NOMO-1 (cell line): ENCODE measurements around the gene ANKS6.
A peak's percentile ranks its signal among the peaks of the same experiment; 100 is the strongest.

ENCODE experiments used
- DNase-seq, 2 experiments: peaks; one replicate each; lab custom pipeline; 2025; ENCODE audit not compliant: unreplicated experiment in 2 of 2; lab: John Stamatoyannopoulos, UW

Gene ANKS6

GRCh38 chr9:98818764-98819163 is 22.4 kb upstream of the ANKS6 start:
- no peak for DNase-seq

DNA sequence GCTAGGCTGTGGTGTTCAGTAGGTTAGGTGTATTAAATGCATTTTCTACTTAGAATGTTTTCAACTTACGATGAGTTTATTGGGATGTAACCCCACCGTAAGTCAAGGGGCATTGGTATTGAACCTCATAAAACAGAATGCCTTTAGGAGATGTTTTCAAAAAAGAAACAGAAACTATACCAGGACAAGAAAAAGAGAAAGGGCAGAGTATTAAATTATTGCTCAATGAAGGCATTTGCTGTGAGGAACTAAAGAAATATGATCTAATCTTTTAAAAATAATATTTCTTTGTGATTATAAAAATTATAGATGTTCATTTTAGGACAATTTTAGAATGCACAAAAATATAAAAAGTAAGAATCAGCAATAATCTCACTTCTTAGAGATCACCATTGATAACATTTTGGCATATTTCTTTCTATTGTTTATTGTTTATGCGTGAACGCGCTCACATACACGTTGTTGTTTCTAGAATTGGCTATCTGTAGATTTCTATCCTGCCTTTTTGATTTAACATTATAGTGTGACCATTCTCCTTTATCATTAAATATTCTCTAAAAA is 19.1 kb upstream of the ANKS6 start:
- DNase-seq, result peak in 1 of 2 experiments; percentile 16

GRCh38 chr9:98811051-98811650 is 14.8 kb upstream of the ANKS6 start:
- no peak for DNase-seq

GRCh38 chr9:98810102-98810842 is 13.9 kb upstream of the ANKS6 start:
- DNase-seq, result no peak

DNA sequence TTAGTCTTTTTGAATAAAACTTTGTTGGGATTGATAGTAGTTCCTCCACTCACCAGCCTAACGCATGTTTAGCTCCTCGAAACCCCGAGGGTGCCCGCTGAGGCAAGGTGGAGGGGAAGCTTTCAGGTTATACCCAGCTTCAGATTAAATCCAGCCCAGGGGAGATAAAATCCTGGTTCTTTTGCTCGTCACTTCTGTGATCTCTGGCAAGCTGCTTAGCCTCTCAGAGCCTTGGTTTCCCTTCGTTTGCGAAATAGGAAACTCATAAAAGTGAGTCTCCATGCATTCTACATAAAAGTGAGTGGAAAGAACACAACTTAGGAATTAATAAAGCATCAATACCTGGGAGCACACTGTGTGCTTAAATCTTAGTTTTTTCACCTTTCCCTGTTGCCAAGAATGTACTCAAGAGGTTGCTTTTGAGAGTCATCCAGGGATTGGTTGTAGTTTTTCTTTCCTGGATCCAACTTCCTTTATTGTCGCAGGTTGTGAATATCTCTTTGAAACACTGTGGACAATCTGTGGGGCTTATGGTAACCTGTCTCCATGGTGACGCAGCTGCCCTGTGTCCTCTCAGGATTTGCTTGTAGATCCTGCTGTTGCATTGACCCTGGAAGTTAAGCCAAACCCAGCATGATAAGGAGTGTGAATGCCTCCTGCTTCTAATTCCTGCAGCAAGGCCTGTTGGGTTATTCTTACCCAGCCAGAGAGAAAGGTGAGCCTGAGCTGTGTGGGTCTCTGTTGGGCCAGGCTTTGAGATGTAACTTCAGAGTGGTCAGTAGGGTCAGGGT is 13.2 kb upstream of the ANKS6 start:
- no peak for DNase-seq

GRCh38 chr9:98808875-98809274 is 12.5 kb upstream of the ANKS6 start:
- DNase-seq, result no peak

GRCh38 chr9:98808411-98808815 is 12.1 kb upstream of the ANKS6 start:
- DNase-seq, result no peak

DNA sequence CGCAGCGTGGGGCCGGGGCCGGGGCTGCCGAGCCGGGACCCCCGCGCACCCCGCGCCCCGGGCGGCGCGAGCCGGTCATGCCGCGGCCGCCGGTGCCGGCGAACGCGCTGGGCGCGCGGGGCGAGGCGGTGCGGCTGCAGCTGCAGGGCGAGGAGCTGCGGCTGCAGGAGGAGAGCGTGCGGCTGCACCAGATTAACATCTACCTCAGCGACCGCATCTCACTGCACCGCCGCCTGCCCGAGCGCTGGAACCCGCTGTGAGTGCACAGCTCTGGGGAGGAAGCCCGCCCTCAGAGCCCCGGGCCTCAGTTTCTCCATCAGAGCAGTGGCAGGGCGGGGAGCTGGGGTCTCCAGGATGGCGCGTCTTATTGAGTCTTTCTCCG is 11.4 kb upstream of the ANKS6 start:
- DNase-seq, result no peak

DNA sequence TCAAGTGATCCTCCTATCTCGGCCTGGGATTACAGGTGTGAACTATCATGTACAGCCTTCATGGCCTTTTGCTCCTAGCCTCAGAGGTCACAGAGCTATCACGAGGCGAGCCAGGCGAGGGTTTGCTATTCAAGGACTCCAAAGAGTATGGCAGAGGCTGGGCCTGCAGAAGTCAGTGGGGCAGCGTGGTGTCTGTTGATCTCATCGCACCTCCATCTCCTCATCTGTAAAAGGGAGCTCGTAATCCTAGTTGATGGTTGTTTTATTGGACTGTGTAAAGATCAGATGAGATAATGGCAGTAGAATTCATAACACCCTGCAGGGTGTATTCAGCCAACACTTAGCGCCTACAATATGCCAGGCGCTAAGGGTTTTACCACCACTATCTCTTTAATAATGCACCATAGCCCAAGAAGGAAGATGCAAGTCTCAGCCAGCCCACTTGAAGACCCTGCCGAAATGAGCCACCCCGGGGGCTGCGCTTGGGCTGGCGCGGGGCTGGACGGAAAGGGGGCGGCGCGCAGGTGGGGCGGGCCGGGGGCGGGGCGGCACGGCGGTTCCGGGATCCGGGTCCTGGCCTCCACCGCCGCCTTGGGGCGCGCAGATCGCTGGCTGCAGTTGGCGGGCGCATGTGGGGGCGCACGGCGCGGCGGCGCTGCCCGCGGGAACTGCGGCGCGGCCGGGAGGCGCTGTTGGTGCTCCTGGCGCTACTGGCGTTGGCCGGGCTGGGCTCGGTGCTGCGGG is 10.9 kb upstream of the ANKS6 start, which contains the start of gene GALNT12:
GALNT12 (plus strand) TSS at position 601 of the 744 bp plus-strand sequence; CDS start at position 630, 29 bp downstream.
- peak; percentile 28 to 56 for DNase-seq

DNA sequence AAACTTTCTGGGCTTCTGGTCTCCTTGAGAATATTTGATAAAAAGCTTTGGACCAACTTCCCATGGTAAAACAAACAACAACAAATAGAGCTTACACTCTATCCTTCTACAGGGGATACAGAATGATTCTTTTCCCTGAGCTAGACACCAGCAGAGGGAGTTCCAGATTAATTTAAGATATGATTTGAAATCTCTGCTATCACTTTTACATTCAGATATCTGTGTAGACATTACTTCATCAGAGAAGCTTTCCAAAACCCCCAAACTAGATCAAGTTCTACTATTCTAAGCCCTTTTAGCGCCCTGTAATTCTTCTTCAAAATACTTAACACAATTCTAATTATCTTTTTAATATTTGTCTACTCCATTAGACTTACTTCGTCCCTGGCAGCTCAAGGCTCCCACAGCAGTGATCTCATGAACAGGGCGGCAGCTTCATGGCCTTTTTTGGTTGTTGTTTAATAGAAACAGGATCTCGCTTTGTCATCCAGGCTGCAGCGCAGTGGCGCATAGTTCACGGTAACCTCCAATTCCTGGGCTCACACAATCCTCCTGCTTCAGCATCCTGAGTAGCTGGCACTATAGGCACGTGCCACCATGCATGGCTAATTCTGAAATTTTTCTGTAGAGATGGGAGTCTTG is 10.2 kb upstream of the ANKS6 start:
- peak in 1 of 2 experiments; percentile 18 for DNase-seq

DNA sequence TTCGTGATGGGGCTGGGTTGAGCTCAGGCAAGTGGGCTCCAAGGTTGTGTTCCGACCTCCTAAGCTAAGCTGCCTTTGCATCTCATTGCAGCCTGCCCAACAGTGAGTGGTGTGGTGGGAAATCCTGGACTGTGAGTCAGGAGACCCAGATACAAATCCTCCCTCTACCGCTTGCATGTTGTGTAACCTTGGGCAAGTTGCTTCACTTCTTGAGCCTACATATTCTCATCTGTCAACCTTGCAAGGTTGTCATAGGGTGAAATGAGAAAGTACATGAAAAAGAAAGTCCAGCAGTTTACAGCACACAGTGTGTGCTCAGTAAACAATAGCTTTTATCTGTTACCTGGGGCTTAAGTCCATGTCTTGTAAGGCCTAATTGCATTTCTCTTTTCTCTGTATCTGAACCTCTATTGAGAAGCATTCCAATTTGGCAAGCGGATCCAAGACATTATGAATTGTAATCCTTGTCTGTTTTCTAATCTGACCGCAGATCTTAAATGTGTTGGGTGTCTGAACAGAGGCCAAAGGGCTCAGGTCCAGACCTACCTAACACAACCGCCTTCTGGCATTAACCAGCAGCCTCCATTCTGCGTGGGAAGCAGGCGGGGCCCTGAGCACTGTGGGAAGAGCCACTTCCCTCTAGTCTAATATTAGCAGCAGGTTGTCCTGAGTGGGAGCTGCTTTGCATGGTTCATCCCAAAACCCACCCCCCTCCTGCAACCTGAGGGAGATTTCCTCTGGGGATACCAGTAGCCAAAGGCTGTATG is 9.3 kb upstream of the ANKS6 start:
- DNase-seq, result peak; percentile 68 to 76

DNA sequence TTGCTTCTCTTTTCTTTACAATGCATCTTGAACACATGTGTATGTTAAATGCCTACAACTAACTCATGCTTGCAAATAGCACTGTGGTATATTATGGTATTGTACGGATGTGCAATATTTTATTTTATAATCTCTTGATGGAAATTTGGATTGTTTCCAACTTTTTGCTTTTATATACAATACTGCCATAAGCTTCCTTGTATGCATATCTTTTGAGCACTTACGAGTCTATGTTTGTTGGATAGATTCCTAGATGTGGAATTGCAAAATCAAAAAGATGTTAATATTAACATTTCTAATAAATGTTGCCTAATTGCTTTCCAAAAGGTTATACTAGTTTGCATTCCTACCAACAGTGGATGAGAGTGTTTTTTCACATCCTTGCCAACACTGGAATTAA is 7.7 kb upstream of the ANKS6 start:
- no peak for DNase-seq

DNA sequence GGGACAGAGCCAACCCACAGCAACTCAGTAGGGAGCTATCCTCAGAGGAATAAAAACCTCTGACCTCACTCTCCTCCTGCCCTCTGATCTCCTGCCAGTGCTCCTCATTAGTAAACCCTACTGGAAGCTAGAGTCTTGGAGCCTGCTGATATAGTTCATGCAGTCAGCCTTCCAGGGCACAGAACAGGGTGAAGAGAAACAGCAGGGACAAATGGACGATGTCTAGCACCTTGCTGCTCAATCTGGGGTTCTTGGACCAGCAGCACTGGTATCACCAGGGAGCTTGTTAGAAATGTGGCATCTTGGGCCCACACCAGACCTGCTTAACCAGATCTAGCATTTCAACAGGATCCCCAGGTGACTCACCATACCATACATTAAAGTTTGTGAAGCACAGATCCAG is 5.6 kb upstream of the ANKS6 start:
- no peak for DNase-seq

DNA sequence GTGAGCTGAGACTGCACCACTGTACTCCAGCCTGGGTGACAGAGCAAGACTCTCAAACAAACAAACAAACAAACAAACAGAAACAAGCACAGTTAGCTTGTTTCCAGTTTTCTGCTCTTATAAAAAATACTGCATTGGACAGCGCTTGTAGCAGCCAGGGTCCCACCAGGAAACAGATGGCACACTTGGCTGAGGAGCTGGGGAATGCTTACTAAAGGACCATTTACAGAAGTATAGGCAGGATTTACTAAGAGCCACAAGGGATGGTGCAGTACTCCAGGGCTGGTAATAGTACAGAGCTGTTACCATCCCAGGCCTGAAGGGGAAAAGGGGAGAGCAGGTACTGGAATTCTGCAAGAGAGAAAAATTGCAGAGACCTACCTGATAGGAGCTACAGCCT is 5.2 kb upstream of the ANKS6 start:
- no peak for DNase-seq

DNA sequence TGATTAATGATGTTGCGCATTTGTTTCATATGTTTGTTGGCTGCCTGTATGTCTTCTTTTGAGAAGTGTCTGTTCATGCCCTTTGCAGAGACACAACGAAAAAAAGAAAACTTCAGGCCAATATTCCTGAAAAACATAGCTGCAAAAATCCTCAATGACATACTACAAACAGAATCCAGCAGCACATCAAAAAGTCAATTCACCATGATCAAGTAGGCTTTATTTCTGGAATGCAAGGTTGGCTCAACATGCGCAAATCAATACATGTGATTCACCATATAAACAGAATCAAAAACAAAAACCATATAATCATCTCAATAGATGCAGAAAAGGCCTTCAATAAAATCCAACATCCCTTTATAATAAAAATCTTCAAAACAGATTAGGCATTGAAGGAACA is 1.9 kb upstream of the ANKS6 start:
- DNase-seq, result no peak

DNA sequence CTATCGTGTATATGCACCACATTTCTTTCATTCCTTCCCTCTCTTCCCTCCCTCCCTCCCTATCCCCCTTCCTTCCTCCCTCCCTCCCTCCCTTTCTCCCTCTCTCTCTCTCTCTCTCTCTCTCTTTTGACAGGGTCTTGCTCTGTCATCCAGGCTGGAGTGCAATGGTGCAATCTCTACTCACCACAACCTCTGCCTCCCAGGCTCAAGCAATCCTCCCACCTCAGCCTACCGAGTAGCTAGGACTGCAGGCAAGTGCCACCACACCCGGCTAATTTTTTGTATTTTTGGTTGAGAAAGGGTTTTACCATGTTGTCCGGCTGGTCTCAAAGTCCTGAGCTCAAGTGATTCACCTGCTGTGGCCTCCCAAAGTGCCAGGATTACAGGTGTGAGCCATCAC is 1.1 kb upstream of the ANKS6 start:
- no peak for DNase-seq

DNA sequence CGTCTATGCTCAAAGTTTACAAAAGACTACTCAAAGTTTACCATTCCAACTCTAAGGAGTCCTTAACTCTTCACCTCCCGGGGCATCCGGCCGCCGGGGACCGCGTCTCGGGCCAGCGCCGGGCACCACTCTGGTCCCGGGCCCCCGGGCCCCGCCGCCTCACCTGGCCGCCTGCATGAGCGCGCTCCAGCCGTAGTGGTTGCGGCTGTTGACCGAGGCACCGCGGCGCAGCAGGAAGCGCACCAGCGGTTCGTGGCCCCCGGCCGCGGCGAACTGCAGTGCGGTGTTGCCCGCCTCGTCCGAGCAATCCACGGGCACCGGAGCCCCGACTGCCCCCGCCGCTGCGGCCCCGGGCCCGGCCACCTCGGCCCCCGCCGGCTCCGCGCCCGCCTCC is 388 bp downstream of the ANKS6 start:
- DNase-seq, result no peak

DNA sequence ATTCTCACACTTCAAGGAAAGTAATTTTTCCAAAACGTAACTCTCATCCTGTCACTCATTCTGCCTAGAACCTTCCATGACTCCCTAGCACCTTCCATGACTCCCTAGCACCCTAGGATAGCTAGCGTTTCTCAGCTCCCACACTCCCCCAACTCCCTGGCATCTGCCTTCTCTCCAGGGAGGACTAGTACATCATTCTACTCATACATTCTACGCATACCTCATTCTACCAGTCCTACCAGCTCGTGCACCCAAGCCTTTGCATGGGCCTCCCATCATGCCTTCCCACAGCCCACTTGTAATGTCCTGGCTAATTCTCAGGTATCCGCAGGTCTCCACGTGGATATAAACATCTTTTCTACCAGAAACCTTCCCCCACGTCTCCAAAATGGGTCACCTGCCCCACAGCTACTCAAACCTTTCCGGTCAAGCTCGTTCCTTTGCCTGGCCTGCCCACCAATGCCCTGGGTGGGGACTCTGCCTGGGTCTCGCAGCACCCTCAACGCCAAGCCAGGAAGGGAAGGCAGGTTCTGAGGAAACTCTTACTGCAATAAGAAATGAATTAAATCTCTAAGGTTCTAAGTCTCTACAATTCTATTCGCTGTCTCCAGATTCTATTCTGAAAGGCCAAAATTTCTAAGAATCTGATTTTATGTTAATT is 930 bp downstream of the ANKS6 start:
- no peak for DNase-seq

DNA sequence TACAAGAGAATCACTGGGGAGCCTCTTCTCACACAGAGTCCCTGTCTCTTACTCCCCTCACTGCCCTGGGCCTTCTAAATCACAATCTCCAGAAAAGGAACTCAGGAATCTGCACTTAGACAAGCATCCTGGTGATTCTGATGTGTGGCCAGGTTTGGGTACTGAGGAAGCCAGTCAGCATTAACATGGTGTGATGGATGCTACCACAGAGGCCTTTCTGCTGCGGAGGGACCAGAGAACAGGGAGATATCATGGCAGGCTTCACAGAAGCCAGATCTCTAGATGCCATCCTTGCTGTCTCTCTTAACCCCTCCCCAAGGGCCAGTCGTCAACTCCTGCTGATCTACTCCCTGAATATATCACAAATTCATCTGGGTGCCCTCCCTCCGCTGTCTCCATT is 1.6 kb downstream of the ANKS6 start:
- DNase-seq, result no peak
